Measurements from ENCODE around the gene TENM3. TPM values are rescaled to one million over a fixed set of nuclear protein-coding genes. Genes with fewer than 3 reads are reported as not detected.

TENM3 gene
- total RNA-seq, 1 donor from 2014 or later, result 2.8 TPM

DNA sequence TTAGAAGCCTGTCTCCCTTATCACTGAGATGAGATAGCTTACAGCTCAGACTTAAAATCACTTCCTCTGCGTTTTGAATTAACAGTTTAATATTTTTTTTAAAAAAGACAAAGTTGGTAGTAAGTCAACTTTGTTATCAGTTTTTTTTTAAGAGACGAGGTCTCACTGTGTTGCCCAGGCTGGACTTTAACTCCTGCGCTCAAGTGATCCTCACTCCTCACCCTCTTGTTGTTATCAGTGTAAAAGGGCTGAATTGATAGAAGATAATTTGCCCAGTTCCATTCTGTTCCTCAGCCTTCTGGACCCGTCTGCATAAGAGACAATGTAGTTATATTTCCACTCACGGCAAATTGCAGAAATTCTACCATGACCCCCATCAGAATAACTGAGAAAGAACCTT lies 428.5 kb downstream of the TENM3 start:
- Histone ChIP-seq H3K27ac (no peak overlapping the region), H3K4me3 (no peak overlapping the region), H3K36me3 (no peaks in the 10 kb centered on the region), H3K27me3 (no peaks in the 10 kb centered on the region), H3K4me1 (no peaks in the 10 kb centered on the region), H3K9me3 (no peaks in the 10 kb centered on the region)
- DNase-seq (ENCODE audit: low spot score in 2 of 2), result no peak
- no peak for TF ChIP-seq CTCF (IDR thresholded peaks at IDR 0.05)
- intact Hi-C loops (cut with DNase I), result no loop called here

DNA sequence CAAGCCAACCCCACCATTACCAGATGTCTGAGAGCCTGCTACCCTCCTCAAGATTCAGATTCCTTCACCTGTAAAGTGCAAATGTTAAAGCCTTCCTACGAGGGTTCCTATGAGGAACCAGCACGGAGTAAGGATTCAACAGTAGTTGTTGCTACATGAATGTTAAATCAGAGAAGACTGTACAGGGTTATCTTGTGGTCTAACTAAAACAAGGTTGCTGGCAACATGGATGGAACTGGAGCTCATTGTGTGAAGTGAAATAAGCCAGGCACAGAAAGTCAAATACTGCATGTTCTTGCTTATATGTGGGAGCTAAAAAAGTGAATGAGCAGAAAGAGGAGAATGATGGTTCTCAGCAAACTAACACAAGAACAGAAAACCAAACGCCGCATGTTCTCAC lies 435.4 kb downstream of the TENM3 start:
- H3K36me3 ChIP-seq, result no peaks in the 10 kb centered on the region
- H3K4me3 ChIP-seq, result no peak overlapping the region
- no peaks in the 10 kb centered on the region for H3K4me1 ChIP-seq
- intact Hi-C loops (cut with DNase I), result no loop called here
- no peak for TF ChIP-seq CTCF (IDR thresholded peaks at IDR 0.05)
- no peak overlapping the region for H3K27ac ChIP-seq
- no peaks in the 10 kb centered on the region for H3K9me3 ChIP-seq
- DNase-seq (ENCODE audit: low spot score in 2 of 2), result no peak
- no peaks in the 10 kb centered on the region for H3K27me3 ChIP-seq

GRCh38 chr4:182679533-182679932 lies 436.3 kb downstream of the TENM3 start:
- no peak overlapping the region for H3K27ac ChIP-seq
- DNase-seq (ENCODE audit: low spot score in 2 of 2), result no peak
- no peaks in the 10 kb centered on the region for H3K36me3 ChIP-seq
- no peaks in the 10 kb centered on the region for H3K27me3 ChIP-seq
- H3K4me1 ChIP-seq, result no peaks in the 10 kb centered on the region
- no peak for TF ChIP-seq CTCF (IDR thresholded peaks at IDR 0.05)
- H3K4me3 ChIP-seq, result no peak overlapping the region
- no peaks in the 10 kb centered on the region for H3K9me3 ChIP-seq
- intact Hi-C loops (cut with DNase I), result no loop called here

DNA sequence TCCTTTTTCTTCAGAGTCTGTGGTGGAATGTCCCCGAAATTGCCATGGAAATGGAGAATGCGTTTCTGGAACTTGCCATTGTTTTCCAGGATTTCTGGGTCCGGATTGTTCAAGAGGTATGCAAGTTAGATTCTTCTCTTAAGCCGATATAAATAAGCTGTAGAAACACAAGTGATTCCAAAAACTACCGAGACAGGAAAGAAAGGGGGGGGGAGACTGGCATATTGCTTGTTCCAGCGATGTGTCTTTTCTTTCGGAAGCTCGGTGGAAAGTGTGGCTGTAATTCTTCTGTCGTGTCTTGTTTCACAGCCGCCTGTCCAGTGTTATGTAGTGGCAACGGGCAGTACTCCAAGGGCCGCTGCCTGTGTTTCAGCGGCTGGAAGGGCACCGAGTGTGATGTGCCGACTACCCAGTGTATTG lies 437.0 kb downstream of the TENM3 start:
- Histone ChIP-seq H3K27me3 (no peaks in the 10 kb centered on the region), H3K27ac (no peak overlapping the region), H3K4me3 (no peak overlapping the region), H3K9me3 (no peaks in the 10 kb centered on the region), H3K4me1 (no peaks in the 10 kb centered on the region), H3K36me3 (no peaks in the 10 kb centered on the region)
- DNase-seq (ENCODE audit: low spot score in 2 of 2), result no peak
- TF ChIP-seq CTCF (IDR thresholded peaks at IDR 0.05), result no peak
- intact Hi-C loops (cut with DNase I), result no loop called here

DNA sequence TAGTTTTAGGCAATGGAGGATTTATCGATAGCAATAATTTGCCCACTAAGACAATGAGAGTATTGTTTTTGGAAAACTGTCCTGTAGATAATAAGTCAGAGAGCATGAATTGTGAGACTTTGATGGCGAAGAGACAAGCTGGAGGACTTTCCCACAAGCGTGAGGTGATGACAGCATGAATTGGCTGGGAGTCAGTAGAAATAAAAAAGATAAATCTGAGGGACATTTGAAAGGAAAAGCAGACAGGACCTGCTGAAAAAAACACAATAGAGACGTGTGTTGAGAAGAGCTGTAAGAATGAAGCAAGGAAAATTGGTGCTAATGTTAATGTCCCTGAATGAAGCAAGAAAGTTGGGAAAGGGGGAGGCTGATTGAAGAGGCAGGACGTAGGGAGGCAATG lies 440.5 kb downstream of the TENM3 start:
- no peak for TF ChIP-seq CTCF (IDR thresholded peaks at IDR 0.05)
- H3K4me3 ChIP-seq, result no peak overlapping the region
- H3K9me3 ChIP-seq, result no peaks in the 10 kb centered on the region
- no peaks in the 10 kb centered on the region for H3K4me1 ChIP-seq
- DNase-seq (ENCODE audit: low spot score in 2 of 2), result no peak
- H3K36me3 ChIP-seq, result no peaks in the 10 kb centered on the region
- no peak overlapping the region for H3K27ac ChIP-seq
- intact Hi-C loops (cut with DNase I), result no loop called here
- no peaks in the 10 kb centered on the region for H3K27me3 ChIP-seq

DNA sequence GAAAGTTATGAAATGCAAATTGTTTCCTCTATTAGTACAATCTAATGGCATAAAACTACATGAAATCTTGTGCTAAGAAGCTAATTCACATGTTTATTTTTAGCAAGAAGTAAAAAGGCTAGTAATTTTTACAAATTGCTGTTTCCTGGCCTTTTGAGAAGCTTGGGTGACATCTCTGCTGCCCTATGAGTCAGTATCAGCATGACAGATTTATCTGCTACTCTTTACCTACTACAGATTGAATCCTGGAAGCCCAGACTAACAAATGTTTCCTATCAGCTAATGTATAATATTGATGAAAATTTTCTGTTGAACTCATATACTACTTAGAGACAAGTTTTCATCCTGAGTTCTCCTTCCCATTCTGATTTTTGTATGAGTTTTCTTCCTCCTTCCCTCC lies 441.6 kb downstream of the TENM3 start:
- no peak for TF ChIP-seq CTCF (IDR thresholded peaks at IDR 0.05)

More for the DNA sequence above, 441.6 kb downstream of the TENM3 start:
- DNase-seq (ENCODE audit: low spot score in 2 of 2), result no peak
- Histone ChIP-seq H3K4me3 (no peak overlapping the region), H3K27me3 (no peaks in the 10 kb centered on the region), H3K36me3 (no peaks in the 10 kb centered on the region), H3K27ac (no peak overlapping the region), H3K4me1 (no peaks in the 10 kb centered on the region), H3K9me3 (no peaks in the 10 kb centered on the region)
- intact Hi-C loops (cut with DNase I), result no loop called here

Data from ascending aorta (tissue), 2 donors.